Mesenchymal stem cell (in vitro differentiated cells and primary cell): ENCODE data around the gene MCM8.

Experiments used
- DNase-seq: peaks from one replicate; pipeline ENCODE4 v3.0.0-alpha.2; 2013
- H2AFZ ChIP-seq: one replicate; pipeline ENCODE4 v1.6.1; 2013; ENCODE audit warnings: low read depth, mild to moderate bottlenecking, control low read depth, inconsistent platforms, low read length, moderate library complexity
- H2AK5ac ChIP-seq: 2 replicates; pipeline ENCODE4 v1.6.1; 2013; ENCODE audit warnings: low read length, moderate library complexity, mild to moderate bottlenecking, inconsistent platforms; ENCODE audit not compliant: severe bottlenecking
- H2BK120ac ChIP-seq: one replicate; pipeline ENCODE4 v1.6.1; 2013; ENCODE audit warnings: low read depth, mild to moderate bottlenecking, inconsistent platforms, low read length, moderate library complexity
- H2BK12ac ChIP-seq, 2 experiments: one replicate each; pipeline ENCODE4 v1.6.1; 2013; ENCODE audit warnings: inconsistent platforms in 2 of 2, low read length in 2 of 2, mild to moderate bottlenecking in 2 of 2, moderate library complexity in 2 of 2, control low read depth in 1 of 2
- H2BK15ac ChIP-seq: one replicate; pipeline ENCODE4 v1.6.1; 2013; ENCODE audit warnings: mild to moderate bottlenecking, low read depth, inconsistent platforms; ENCODE audit not compliant: poor library complexity, severe bottlenecking
- H2BK5ac ChIP-seq: 2 replicates; pipeline ENCODE4 v1.6.1; 2013; ENCODE audit warnings: low read depth, mild to moderate bottlenecking, low read length, control low read depth, inconsistent platforms; ENCODE audit not compliant: poor library complexity, severe bottlenecking
- H3K14ac ChIP-seq, 2 experiments: one replicate each; pipeline ENCODE4 v1.6.1; 2013; ENCODE audit warnings: inconsistent platforms in 2 of 2, low read length in 2 of 2, control low read depth in 1 of 2, mild to moderate bottlenecking in 1 of 2, moderate library complexity in 1 of 2
- H3K18ac ChIP-seq, 2 experiments: one replicate each; pipeline ENCODE4 v1.6.1; 2013; ENCODE audit warnings: inconsistent platforms in 2 of 2, low read length in 2 of 2, control low read depth in 1 of 2, low read depth in 1 of 2, mild to moderate bottlenecking in 1 of 2
- H3K23ac ChIP-seq, 2 experiments: one replicate each; pipeline ENCODE4 v1.6.1; 2013; ENCODE audit warnings: inconsistent platforms in 2 of 2, low read length in 2 of 2, mild to moderate bottlenecking in 2 of 2, moderate library complexity in 2 of 2, control low read depth in 1 of 2
- H3K27ac ChIP-seq: 2 replicates; pipeline ENCODE4 v1.5.1; 2013; ENCODE audit warnings: mild to moderate bottlenecking, moderate library complexity, low read length, control low read depth, inconsistent platforms; ENCODE audit not compliant: poor library complexity, severe bottlenecking
- H3K27me3 ChIP-seq, 2 experiments: 2 replicates each; pipeline versions ENCODE4 v1.6.1 to v1.7.0; 2013; ENCODE audit warnings: low read length in 2 of 2, mild to moderate bottlenecking in 2 of 2, moderate library complexity in 2 of 2, control low read depth in 1 of 2, inconsistent platforms in 1 of 2; ENCODE audit not compliant: control insufficient read depth in 1 of 2, insufficient read depth in 1 of 2
- H3K36me3 ChIP-seq, 2 experiments: 2 replicates each; pipeline versions ENCODE4 v1.6.1 to v1.7.0; 2013; ENCODE audit warnings: low read length in 2 of 2, control low read depth in 1 of 2, inconsistent platforms in 1 of 2, low read depth in 1 of 2, mild to moderate bottlenecking in 1 of 2; ENCODE audit not compliant: insufficient read depth in 2 of 2, control insufficient read depth in 1 of 2
- H3K4ac ChIP-seq, 2 experiments: one replicate each; pipeline ENCODE4 v1.6.1; 2013; ENCODE audit warnings: inconsistent platforms in 2 of 2, low read length in 2 of 2, mild to moderate bottlenecking in 2 of 2, moderate library complexity in 2 of 2, control low read depth in 1 of 2, low read depth in 1 of 2
- H3K4me1 ChIP-seq: 2 replicates; pipeline ENCODE4 v1.6.1; 2013; ENCODE audit warnings: low read depth, low read length, control low read depth; ENCODE audit not compliant: control insufficient read depth, insufficient read depth
- H3K4me2 ChIP-seq: 2 replicates; pipeline ENCODE4 v1.6.1; 2013; ENCODE audit warnings: low read length, mild to moderate bottlenecking, inconsistent platforms; ENCODE audit not compliant: poor library complexity, severe bottlenecking
- H3K4me3 ChIP-seq, 2 experiments: 2 replicates each; pipeline versions ENCODE4 v1.5.1 to v1.7.0; 2013; ENCODE audit warnings: low read length in 2 of 2, mild to moderate bottlenecking in 2 of 2, control low read depth in 1 of 2, low read depth in 1 of 2; ENCODE audit not compliant: insufficient read depth in 1 of 2
- H3K79me1 ChIP-seq: replicated peaks from 2 replicates; pipeline ENCODE4 v1.6.1; 2013; ENCODE audit warnings: mild to moderate bottlenecking, control low read depth, low read length, inconsistent platforms; ENCODE audit not compliant: poor library complexity, severe bottlenecking
- H3K9ac ChIP-seq: 2 replicates; pipeline ENCODE4 v1.7.0; 2013; ENCODE audit warnings: mild to moderate bottlenecking, low read length, moderate library complexity
- H3K9me3 ChIP-seq: 2 replicates; pipeline ENCODE4 v1.7.0; 2013; ENCODE audit warnings: mild to moderate bottlenecking, low read length; ENCODE audit not compliant: control insufficient read depth
- H4K8ac ChIP-seq: one replicate; pipeline ENCODE4 v1.6.1; 2013; ENCODE audit warnings: inconsistent platforms, mild to moderate bottlenecking, low read length, moderate library complexity
- H4K91ac ChIP-seq: one replicate; pipeline ENCODE4 v1.6.1; 2013; ENCODE audit warnings: mild to moderate bottlenecking, low read length, inconsistent platforms
- WGBS: methylation state at CpG from one replicate; pipeline ENCODE4 v1.1.7; 2013; ENCODE audit warnings: mixed read lengths; 5-methylcytosine and 5-hydroxymethylcytosine counted together

MCM8 gene

DNA sequence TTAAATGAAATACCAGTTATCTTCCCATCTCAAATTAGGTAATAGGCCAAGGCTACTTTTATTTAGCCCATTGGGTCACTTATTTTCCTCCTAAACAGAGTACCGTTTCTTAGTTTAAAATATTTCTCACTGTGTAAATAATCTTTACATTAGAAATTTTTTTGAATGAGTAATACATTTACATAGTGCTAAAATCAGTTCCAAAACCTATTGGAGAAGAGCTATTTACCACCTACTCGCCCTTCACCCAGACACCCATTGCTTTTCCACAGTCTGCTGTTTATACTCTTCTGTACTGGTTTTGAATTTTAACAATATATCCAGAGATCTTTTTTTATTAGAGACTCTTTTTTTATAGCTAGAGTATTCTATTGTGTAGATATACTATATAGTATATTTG, 36.9 kb downstream of the MCM8 start:
- WGBS, result no CpG with 5 or more reads among the region's 2 CpGs
- Histone ChIP-seq H2BK12ac (no peak overlapping the region), H3K14ac (no peak overlapping the region), H3K27me3 (no peaks in the 10 kb centered on the region), H3K4me1 (no peaks in the 10 kb centered on the region), H3K36me3 (peaks cover 6 to 15% of the 10 kb centered on the region in 2 experiments), H3K79me1 (peaks cover 7% of the 10 kb centered on the region), H4K91ac (no peak overlapping the region), H3K18ac (no peak overlapping the region), H3K4me2 (no peak overlapping the region), H4K8ac (no peak overlapping the region), H3K9me3 (no peaks in the 10 kb centered on the region), H3K23ac (no peak overlapping the region), H3K4me3 (no peak overlapping the region), H3K4ac (no peak overlapping the region), H3K27ac (no peak overlapping the region), H2BK120ac (no peak overlapping the region), H2BK15ac (no peak overlapping the region), H2AK5ac (no peak overlapping the region), H2AFZ (no peak overlapping the region), H2BK5ac (no peak overlapping the region), H3K9ac (no peak overlapping the region)
- DNase-seq, result no peak

GRCh38 chr20:5989539-5989938, 39.1 kb downstream of the MCM8 start:
- Histone ChIP-seq H2BK120ac (no peak overlapping the region), H3K23ac (no peak overlapping the region), H3K36me3 (peaks cover 6 to 15% of the 10 kb centered on the region in 2 experiments), H3K9me3 (no peaks in the 10 kb centered on the region), H3K27ac (no peak overlapping the region), H3K4me2 (no peak overlapping the region), H3K27me3 (no peaks in the 10 kb centered on the region), H3K14ac (no peak overlapping the region), H3K9ac (no peak overlapping the region), H3K79me1 (peaks cover 7% of the 10 kb centered on the region), H2BK12ac (no peak overlapping the region), H2BK15ac (no peak overlapping the region), H2AK5ac (peak overlapping the region; percentile 64), H4K8ac (no peak overlapping the region), H2BK5ac (no peak overlapping the region), H2AFZ (no peak overlapping the region), H3K18ac (no peak overlapping the region), H4K91ac (no peak overlapping the region), H3K4me1 (no peaks in the 10 kb centered on the region), H3K4me3 (no peak overlapping the region), H3K4ac (no peak overlapping the region)
- no peak for DNase-seq
- 86% methylated on average over 1 of the region's 1 CpG for WGBS

GRCh38 chr20:5990946-5991345, 40.5 kb downstream of the MCM8 start:
- DNase-seq, result peak; percentile 22
- H4K8ac ChIP-seq, result no peak overlapping the region
- H4K91ac ChIP-seq, result no peak overlapping the region
- H3K36me3 ChIP-seq, result peaks cover 8 to 22% of the 10 kb centered on the region in 2 experiments
- WGBS, result 95% methylated on average over 3 of the region's 3 CpGs
- no peak overlapping the region for H3K18ac ChIP-seq
- no peak overlapping the region for H3K23ac ChIP-seq
- no peak overlapping the region for H2BK120ac ChIP-seq
- H3K9me3 ChIP-seq, result no peaks in the 10 kb centered on the region
- no peak overlapping the region for H3K4me3 ChIP-seq
- H3K27me3 ChIP-seq, result no peaks in the 10 kb centered on the region
- H2BK5ac ChIP-seq, result peak overlapping the region; percentile 70
- H3K27ac ChIP-seq, result peak overlapping the region; percentile 82
- no peaks in the 10 kb centered on the region for H3K4me1 ChIP-seq
- H3K4me2 ChIP-seq, result no peak overlapping the region
- H3K14ac ChIP-seq, result no peak overlapping the region
- no peak overlapping the region for H3K4ac ChIP-seq
- peaks cover 10% of the 10 kb centered on the region for H3K79me1 ChIP-seq
- H3K9ac ChIP-seq, result peak overlapping the region; percentile 31
- H2BK15ac ChIP-seq, result no peak overlapping the region
- H2AK5ac ChIP-seq, result peak overlapping the region; percentile 42
- no peak overlapping the region for H2BK12ac ChIP-seq
- H2AFZ ChIP-seq, result no peak overlapping the region

- H3K27ac ChIP-seq, result peak overlapping the region; percentile 82
- WGBS, result no CpG with 5 or more reads among the region's 2 CpGs
- H3K4me1 ChIP-seq, result no peaks in the 10 kb centered on the region
Measured at GRCh38 chr20:5991623-5992441, 41.4 kb downstream of the MCM8 start.

More at GRCh38 chr20:5991623-5992441, 41.4 kb downstream of the MCM8 start:
- H2AK5ac ChIP-seq, result no peak overlapping the region
- no peak overlapping the region for H3K4me2 ChIP-seq
- no peak overlapping the region for H2BK5ac ChIP-seq
- H2BK12ac ChIP-seq, result no peak overlapping the region
- H3K4me3 ChIP-seq, result no peak overlapping the region
- H3K27me3 ChIP-seq, result no peaks in the 10 kb centered on the region
- DNase-seq, result peak; percentile 50
- no peak overlapping the region for H2AFZ ChIP-seq
- no peak overlapping the region for H3K14ac ChIP-seq
- no peak overlapping the region for H2BK15ac ChIP-seq
- peak overlapping the region; percentile 31 for H3K9ac ChIP-seq
- no peak overlapping the region for H3K18ac ChIP-seq
- H3K9me3 ChIP-seq, result no peaks in the 10 kb centered on the region
- no peak overlapping the region for H4K91ac ChIP-seq
- H2BK120ac ChIP-seq, result no peak overlapping the region
- peaks cover 10% of the 10 kb centered on the region for H3K79me1 ChIP-seq
- H3K23ac ChIP-seq, result no peak overlapping the region
- H3K36me3 ChIP-seq, result peaks cover 8 to 20% of the 10 kb centered on the region in 2 experiments
- no peak overlapping the region for H3K4ac ChIP-seq
- no peak overlapping the region for H4K8ac ChIP-seq
